Liver (tissue), 3 donors: ENCODE data around the gene PPP2R2C.

Source experiments
- CTCF ChIP-seq: fragments of 150-350 bp; IDR thresholded peaks from 2 replicates; pipeline ENCODE4 v1.5.1; 2017; ENCODE audit warnings: improper control_type of control experiment, low read depth, low read length; ENCODE audit not compliant: missing input control
- GABPA ChIP-seq, 2 donors: IDR thresholded peaks in 1 of 2; conservative IDR thresholded peaks in 1 of 2; 2 replicates each; pipeline ENCODE4 v1.6.1; 2016; ENCODE audit warnings: antibody characterized with exemption in 2 of 2, mild to moderate bottlenecking in 1 of 2, moderate library complexity in 1 of 2
- HNF4A ChIP-seq, 2 donors: conservative IDR thresholded peaks; 2 replicates each; pipeline ENCODE4 v1.6.1; 2016; ENCODE audit warnings: antibody characterized with exemption in 2 of 2, mild to moderate bottlenecking in 2 of 2
- SP1 ChIP-seq: IDR thresholded peaks from 2 replicates; pipeline ENCODE4 v1.6.1; 2018; ENCODE audit warnings: antibody characterized with exemption, mild to moderate bottlenecking
- YY1 ChIP-seq: IDR thresholded peaks from 2 replicates; pipeline ENCODE4 v1.6.1; 2016; ENCODE audit warnings: antibody characterized with exemption, mild to moderate bottlenecking
- TF ChIP-seq, protein P1 (sequence below): IDR thresholded peaks from 2 replicates; pipeline ENCODE4 v1.6.1; 2016; ENCODE audit warnings: antibody characterized with exemption
- donor health status: healthy.
- donor health status: healthy.

GRCh38 chr4:6378493-6379445 lies 93.6 kb downstream of the PPP2R2C start:
- TF ChIP-seq GABPA (IDR thresholded peaks at IDR 0.05 in 1 of 2, conservative IDR thresholded peaks at IDR 0.05 in 1 of 2) (no peak), CTCF (no peak), HNF4A (conservative IDR thresholded peaks at IDR 0.05) (no peak), SP1 (no peak), YY1 (no peak)
- TF ChIP-seq, protein P1, sequence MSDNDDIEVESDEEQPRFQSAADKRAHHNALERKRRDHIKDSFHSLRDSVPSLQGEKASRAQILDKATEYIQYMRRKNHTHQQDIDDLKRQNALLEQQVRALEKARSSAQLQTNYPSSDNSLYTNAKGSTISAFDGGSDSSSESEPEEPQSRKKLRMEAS = no peak
